Fibroblast of mammary gland (primary cell): ENCODE measurements around the gene PIBF1.
"Not testable (repeated sequence)": the region's sequence is repeated elsewhere in the genome, so short reads cannot be mapped to it uniquely, and the experiment has no call there.

ENCODE experiments used
- DNase-seq: peaks from one replicate; pipeline ENCODE4 v3.0.0-alpha.2; 2010; ENCODE audit warnings: low read depth
- H3K4me3 ChIP-seq: 2 replicates; pipeline ENCODE4 v1.5.1; 2011; ENCODE audit warnings: low read depth, mild to moderate bottlenecking, low read length, moderate library complexity; ENCODE audit not compliant: control insufficient read depth
- TF ChIP-seq, protein P1 (sequence below): conservative IDR thresholded peaks from 2 replicates; pipeline ENCODE4 v1.5.1; 2011; ENCODE audit warnings: low read depth, low read length, inconsistent platforms; ENCODE audit not compliant: control insufficient read depth, insufficient read depth

PIBF1 gene

DNA sequence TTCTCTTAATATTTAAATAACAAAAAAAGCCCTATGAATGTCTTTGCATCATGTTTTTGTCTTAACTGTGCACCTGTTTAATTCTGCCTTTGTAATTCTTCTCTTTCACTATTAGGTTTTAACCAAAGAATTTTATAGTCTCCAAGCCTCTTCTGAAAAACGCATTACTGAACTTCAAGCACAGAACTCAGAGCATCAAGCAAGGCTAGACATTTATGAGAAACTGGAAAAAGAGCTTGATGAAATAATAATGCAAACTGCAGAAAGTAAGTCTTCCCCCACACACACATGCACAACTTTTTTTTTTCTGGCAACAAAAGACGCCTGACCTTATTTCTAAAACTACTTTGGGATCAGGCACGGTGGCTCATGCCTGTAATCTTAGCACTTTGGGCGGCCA lies 126.5 kb downstream of the PIBF1 start:
- TF ChIP-seq, protein P1, sequence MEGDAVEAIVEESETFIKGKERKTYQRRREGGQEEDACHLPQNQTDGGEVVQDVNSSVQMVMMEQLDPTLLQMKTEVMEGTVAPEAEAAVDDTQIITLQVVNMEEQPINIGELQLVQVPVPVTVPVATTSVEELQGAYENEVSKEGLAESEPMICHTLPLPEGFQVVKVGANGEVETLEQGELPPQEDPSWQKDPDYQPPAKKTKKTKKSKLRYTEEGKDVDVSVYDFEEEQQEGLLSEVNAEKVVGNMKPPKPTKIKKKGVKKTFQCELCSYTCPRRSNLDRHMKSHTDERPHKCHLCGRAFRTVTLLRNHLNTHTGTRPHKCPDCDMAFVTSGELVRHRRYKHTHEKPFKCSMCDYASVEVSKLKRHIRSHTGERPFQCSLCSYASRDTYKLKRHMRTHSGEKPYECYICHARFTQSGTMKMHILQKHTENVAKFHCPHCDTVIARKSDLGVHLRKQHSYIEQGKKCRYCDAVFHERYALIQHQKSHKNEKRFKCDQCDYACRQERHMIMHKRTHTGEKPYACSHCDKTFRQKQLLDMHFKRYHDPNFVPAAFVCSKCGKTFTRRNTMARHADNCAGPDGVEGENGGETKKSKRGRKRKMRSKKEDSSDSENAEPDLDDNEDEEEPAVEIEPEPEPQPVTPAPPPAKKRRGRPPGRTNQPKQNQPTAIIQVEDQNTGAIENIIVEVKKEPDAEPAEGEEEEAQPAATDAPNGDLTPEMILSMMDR, result no peak
- H3K4me3 ChIP-seq, result no peak overlapping the region
- DNase-seq, result no peak

DNA sequence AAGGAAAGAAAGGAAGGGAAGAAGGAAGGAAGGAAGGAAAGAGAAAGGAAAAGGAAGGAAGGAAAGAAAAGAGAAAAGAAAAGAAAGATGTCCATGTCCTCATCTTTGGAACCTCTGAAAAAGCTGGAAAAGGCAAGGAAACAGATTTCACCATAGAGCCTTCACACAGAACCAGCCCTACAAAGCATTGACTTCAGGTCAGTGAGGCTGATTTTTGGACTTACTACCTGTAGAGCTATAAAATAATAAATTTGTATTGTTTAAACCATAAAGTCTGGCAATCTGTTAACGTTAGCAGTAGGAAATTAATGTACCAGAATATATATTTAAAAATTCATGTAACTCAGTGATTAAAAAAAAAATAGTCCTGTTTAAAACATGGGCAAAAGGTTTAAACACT lies 130.0 kb downstream of the PIBF1 start:
- H3K4me3 ChIP-seq, result no peak overlapping the region
- TF ChIP-seq, protein P1, result no peak
- no peak for DNase-seq

DNA sequence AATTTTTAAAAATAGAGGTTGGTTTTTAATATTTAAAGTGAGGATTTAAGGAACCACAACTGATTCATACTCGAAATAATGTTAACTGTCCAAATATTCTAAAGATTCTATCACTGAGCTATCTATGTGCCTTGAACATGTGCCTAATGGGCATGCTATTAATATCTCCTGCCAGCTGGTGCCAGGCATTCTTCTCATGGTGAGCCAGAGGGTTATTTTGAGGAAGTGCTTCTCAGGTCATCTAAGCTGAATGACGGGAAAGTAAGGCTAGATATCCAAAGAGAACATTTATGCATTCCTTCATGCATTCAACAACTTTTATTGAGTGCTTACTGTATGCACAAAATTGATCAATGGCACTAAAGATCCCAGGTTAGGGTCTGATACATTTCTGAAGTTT lies 138.2 kb downstream of the PIBF1 start:
- no peak overlapping the region for H3K4me3 ChIP-seq
- TF ChIP-seq, protein P1, result no peak
- no peak for DNase-seq

DNA sequence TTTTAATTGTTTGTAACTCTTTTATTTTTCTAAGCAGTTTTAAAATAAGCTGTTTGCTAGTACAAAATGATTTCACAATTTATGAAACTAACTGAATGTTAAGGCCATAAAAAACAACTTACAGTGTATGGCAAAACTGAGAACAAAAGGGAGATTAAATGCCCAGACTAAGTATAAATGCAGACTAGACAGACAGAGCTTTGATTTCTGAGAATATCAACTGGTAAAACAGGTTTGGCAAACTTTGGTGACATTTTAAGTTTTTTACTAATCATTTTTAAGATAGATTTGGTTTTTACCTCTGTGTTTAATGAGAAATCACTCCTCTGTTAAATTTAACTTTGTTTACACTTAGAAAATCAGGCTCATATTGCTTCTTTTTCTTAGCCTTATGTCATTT lies 149.4 kb downstream of the PIBF1 start:
- TF ChIP-seq, protein P1, result no peak
- H3K4me3 ChIP-seq, result no peak overlapping the region
- DNase-seq, result no peak

DNA sequence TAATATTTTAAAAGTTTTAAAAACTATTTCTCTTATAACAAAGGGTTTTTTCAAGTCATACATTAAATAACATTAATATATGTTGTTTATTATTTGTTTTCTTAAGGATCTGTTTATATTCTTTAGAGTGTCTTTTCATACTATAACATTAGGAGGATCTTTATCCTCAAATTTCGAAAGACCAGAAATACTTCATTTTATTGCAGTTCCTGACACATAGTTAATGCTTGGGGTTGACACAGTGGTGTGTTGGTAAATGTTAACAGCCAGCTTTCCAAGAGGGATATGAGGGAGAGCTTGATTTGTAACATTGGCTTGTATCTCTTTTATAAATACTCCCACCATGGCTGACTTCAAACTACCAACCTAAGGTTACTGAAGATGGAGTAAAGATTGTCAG lies 150.3 kb downstream of the PIBF1 start:
- no peak overlapping the region for H3K4me3 ChIP-seq
- TF ChIP-seq, protein P1, result no peak
- DNase-seq, result no peak

DNA sequence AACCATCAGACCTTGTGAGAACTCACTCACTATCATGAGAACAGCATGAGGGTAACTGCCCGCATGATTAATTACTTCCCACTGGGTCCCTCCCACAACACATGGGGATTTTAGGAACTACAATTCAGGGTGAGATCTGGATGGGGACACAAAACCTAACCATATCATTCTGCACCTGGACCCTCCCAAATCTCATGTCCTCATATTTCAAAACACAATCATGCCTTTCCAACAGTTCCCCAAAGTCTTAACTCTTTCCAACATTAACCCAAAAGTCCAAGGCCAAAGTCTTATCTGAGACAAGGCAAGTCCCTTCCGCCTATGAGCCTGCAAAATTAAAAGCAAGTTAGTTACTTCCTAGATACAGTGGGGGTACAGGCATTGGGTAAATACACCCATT lies 164.3 kb downstream of the PIBF1 start:
- not testable (repeated sequence) for DNase-seq, H3K4me3 ChIP-seq

DNA sequence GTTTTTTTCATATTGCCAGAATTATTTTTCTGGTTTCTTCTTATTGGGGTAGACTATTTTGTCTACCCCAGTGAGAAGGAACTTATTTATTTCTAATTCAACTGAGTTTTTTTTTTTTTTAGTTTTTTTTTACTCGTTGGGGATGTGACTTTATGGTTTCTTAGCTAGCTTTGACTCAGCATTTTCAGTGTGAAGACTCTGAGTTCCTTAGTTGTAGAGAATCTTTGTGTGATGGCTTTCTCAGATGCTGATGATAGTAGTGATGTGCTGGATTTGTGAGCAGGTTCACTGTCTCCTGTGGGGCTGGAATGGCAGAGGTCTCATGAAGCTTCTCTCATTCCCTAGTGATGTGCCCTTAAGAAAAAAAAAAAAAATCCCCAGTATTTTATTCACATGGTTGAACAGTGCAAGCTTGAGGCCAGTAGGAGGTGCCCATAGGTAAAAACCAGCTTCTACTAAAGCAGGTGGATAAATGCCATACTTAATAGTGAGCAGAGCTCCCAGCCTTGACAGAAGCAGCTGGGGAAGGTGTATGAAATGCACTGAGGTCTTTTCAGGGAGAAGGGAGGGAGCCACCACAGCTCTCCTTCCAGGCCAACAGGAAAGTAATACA lies 170.7 kb downstream of the PIBF1 start:
- TF ChIP-seq, protein P1, result no peak
- no peak for DNase-seq
- H3K4me3 ChIP-seq, result no peak overlapping the region
